Neuronal stem cell (in vitro differentiated cells): ENCODE measurements around the gene MALSU1.

Experiments
- DNase-seq: peaks from one replicate; pipeline ENCODE4 v3.0.0-alpha.2; 2013; ENCODE audit warnings: low spot score
- H2AFZ ChIP-seq: one replicate; pipeline ENCODE4 v1.6.1; 2013; ENCODE audit warnings: mild to moderate bottlenecking, low read length, inconsistent platforms
- H2AK5ac ChIP-seq: 2 replicates; pipeline ENCODE4 v1.6.1; 2013; ENCODE audit warnings: low read depth, mild to moderate bottlenecking, inconsistent platforms, low read length, moderate library complexity, mixed read lengths
- H2BK120ac ChIP-seq: 2 replicates; pipeline ENCODE4 v1.6.1; 2013; ENCODE audit warnings: low read depth, mild to moderate bottlenecking, inconsistent platforms, low read length, moderate library complexity, mixed read lengths
- H2BK12ac ChIP-seq: one replicate; pipeline ENCODE4 v1.6.1; 2013; ENCODE audit warnings: low read length, inconsistent platforms
- H2BK15ac ChIP-seq: 2 replicates; pipeline ENCODE4 v1.6.1; 2013; ENCODE audit warnings: mild to moderate bottlenecking, low read length, inconsistent platforms, mixed read lengths
- H2BK5ac ChIP-seq: one replicate; pipeline ENCODE4 v1.6.1; 2013; ENCODE audit warnings: inconsistent platforms, mild to moderate bottlenecking, low read length, moderate library complexity
- H3K14ac ChIP-seq: one replicate; pipeline ENCODE4 v1.6.1; 2013; ENCODE audit warnings: low read length, inconsistent platforms
- H3K18ac ChIP-seq: 2 replicates; pipeline ENCODE4 v1.6.1; 2013; ENCODE audit warnings: low read length, inconsistent platforms
- H3K23ac ChIP-seq: 2 replicates; pipeline ENCODE4 v1.6.1; 2013; ENCODE audit warnings: low read depth, mild to moderate bottlenecking, mixed read lengths, low read length, inconsistent platforms; ENCODE audit not compliant: poor library complexity
- H3K27ac ChIP-seq: replicated peaks from 3 replicates; pipeline ENCODE4 v1.5.1; 2013; ENCODE audit warnings: low read length, inconsistent platforms
- H3K27me3 ChIP-seq, 3 experiments: 2 replicates each; pipeline ENCODE4 v1.6.1; 2013; ENCODE audit warnings: low read length in 3 of 3, mild to moderate bottlenecking in 2 of 3, inconsistent platforms in 1 of 3, low read depth in 1 of 3, mixed read lengths in 1 of 3, moderate library complexity in 1 of 3; ENCODE audit not compliant: control insufficient read depth in 3 of 3, insufficient read depth in 3 of 3
- H3K36me3 ChIP-seq, 2 donors: replicated peaks in 1 of 2; 2 replicates each; pipeline ENCODE4 v1.6.1; 2013; ENCODE audit warnings: low read length in 2 of 2; ENCODE audit not compliant: control insufficient read depth in 2 of 2, insufficient read depth in 2 of 2
- H3K4ac ChIP-seq: 2 replicates; pipeline ENCODE4 v1.6.1; 2013; ENCODE audit warnings: inconsistent platforms, mild to moderate bottlenecking, low read length, moderate library complexity
- H3K4me1 ChIP-seq, 2 donors: 1 replicate in 1 of 2; 2 replicates in 1 of 2; pipeline ENCODE4 v1.6.1; 2013; ENCODE audit warnings: low read length in 2 of 2, low read depth in 1 of 2; ENCODE audit not compliant: control insufficient read depth in 2 of 2, insufficient read depth in 1 of 2
- H3K4me2 ChIP-seq: one replicate; pipeline ENCODE4 v1.6.1; 2013; ENCODE audit warnings: mild to moderate bottlenecking, low read length, inconsistent platforms; ENCODE audit not compliant: insufficient read depth, poor library complexity, severe bottlenecking
- H3K4me3 ChIP-seq, 2 donors: 2 replicates each; pipeline ENCODE4 v1.5.1; 2013; ENCODE audit warnings: low read length in 2 of 2, mild to moderate bottlenecking in 2 of 2, inconsistent platforms in 1 of 2, moderate library complexity in 1 of 2
- H3K79me1 ChIP-seq: one replicate; pipeline ENCODE4 v1.6.1; 2013; ENCODE audit warnings: low read depth, mild to moderate bottlenecking, inconsistent platforms, low read length, moderate library complexity
- H3K9ac ChIP-seq: one replicate; pipeline ENCODE4 v1.6.1; 2013; ENCODE audit warnings: mild to moderate bottlenecking, low read depth, low read length, inconsistent platforms; ENCODE audit not compliant: poor library complexity
- H3K9me3 ChIP-seq, 2 donors: replicated peaks in 1 of 2; 2 replicates each; pipeline versions ENCODE3 to v1.6.1; 2013; ENCODE audit warnings: low read length in 2 of 2, mild to moderate bottlenecking in 2 of 2, inconsistent platforms in 1 of 2, low read depth in 1 of 2, mixed read lengths in 1 of 2, moderate library complexity in 1 of 2; ENCODE audit not compliant: control insufficient read depth in 2 of 2, insufficient read depth in 1 of 2
- H4K8ac ChIP-seq: one replicate; pipeline ENCODE4 v1.6.1; 2013; ENCODE audit warnings: low read depth, mild to moderate bottlenecking, inconsistent platforms, low read length, moderate library complexity
- H4K91ac ChIP-seq: one replicate; pipeline ENCODE4 v1.6.1; 2013; ENCODE audit warnings: low read length, low read depth, mild to moderate bottlenecking, inconsistent platforms; ENCODE audit not compliant: poor library complexity
- WGBS, 2 donors: extraction: QIAGEN DNeasy Blood & Tissue Kit; methylation state at CpG; one replicate each; pipeline ENCODE4 v1.1.7; 2013; ENCODE audit warnings: missing lambda C conversion rate in 2 of 2, mixed read lengths in 1 of 2; ENCODE audit not compliant: insufficient read length in 2 of 2, insufficient replicate concordance in 1 of 2; ENCODE audit errors: extremely low coverage in 2 of 2; 5-methylcytosine and 5-hydroxymethylcytosine counted together

Gene MALSU1

GRCh38 chr7:23273141-23273599 is 26.0 kb upstream of the MALSU1 start:
- DNase-seq, result peak; percentile 76
- no peak overlapping the region for H2BK120ac ChIP-seq
- H2BK15ac ChIP-seq, result no peak overlapping the region
- H3K9ac ChIP-seq, result no peak overlapping the region
- H3K4me2 ChIP-seq, result no peak overlapping the region
- peaks cover 0 to 5% (median 0%) of the 10 kb centered on the region in 3 experiments for H3K27me3 ChIP-seq
- H4K91ac ChIP-seq, result no peak overlapping the region
- WGBS, 2 donors, result no CpG with 5 or more reads among the region's 11 CpGs
- peaks cover 0 to 1% of the 10 kb centered on the region in 2 donors for H3K9me3 ChIP-seq
- H3K36me3 ChIP-seq, result no peaks in the 10 kb centered on the region
- H2AK5ac ChIP-seq, result no peak overlapping the region
- H3K27ac ChIP-seq, result no peak overlapping the region
- H2BK12ac ChIP-seq, result no peak overlapping the region
- peak overlapping the region; percentile 43 for H2AFZ ChIP-seq
- no peak overlapping the region for H3K4ac ChIP-seq
- H3K4me1 ChIP-seq, result peaks cover 0 to 2% of the 10 kb centered on the region in 2 donors
- H2BK5ac ChIP-seq, result no peak overlapping the region
- H3K79me1 ChIP-seq, result no peaks in the 10 kb centered on the region
- no peak overlapping the region for H3K23ac ChIP-seq
- H3K14ac ChIP-seq, result no peak overlapping the region
- no peak overlapping the region for H3K18ac ChIP-seq
- H4K8ac ChIP-seq, result no peak overlapping the region
- no peak overlapping the region for H3K4me3 ChIP-seq

GRCh38 chr7:23275912-23276311 is 23.2 kb upstream of the MALSU1 start:
- Histone ChIP-seq H3K27ac (no peak overlapping the region), H4K8ac (no peak overlapping the region), H3K4ac (no peak overlapping the region), H3K23ac (no peak overlapping the region), H4K91ac (no peak overlapping the region), H3K9me3 (peaks cover 0 to 1% of the 10 kb centered on the region in 2 donors), H3K27me3 (peaks cover 0 to 5% (median 0%) of the 10 kb centered on the region in 3 experiments), H2AK5ac (no peak overlapping the region), H2BK15ac (no peak overlapping the region), H3K4me3 (no peak overlapping the region), H3K18ac (no peak overlapping the region), H3K4me2 (no peak overlapping the region), H3K9ac (no peak overlapping the region), H2BK120ac (no peak overlapping the region), H3K4me1 (no peaks in the 10 kb centered on the region), H3K36me3 (no peaks in the 10 kb centered on the region), H2BK5ac (no peak overlapping the region), H2AFZ (no peak overlapping the region), H3K79me1 (no peaks in the 10 kb centered on the region), H3K14ac (no peak overlapping the region), H2BK12ac (no peak overlapping the region)
- DNase-seq, result no peak
- WGBS, 2 donors, result no CpG with 5 or more reads among the region's 5 CpGs

GRCh38 chr7:23276376-23276775 is 22.8 kb upstream of the MALSU1 start:
- Histone ChIP-seq H3K9ac (no peak overlapping the region), H2BK5ac (no peak overlapping the region), H4K8ac (no peak overlapping the region), H2BK12ac (no peak overlapping the region), H3K18ac (no peak overlapping the region), H3K4me2 (no peak overlapping the region), H3K27ac (no peak overlapping the region), H2AFZ (no peak overlapping the region), H3K14ac (no peak overlapping the region), H3K27me3 (peaks cover 0 to 5% (median 0%) of the 10 kb centered on the region in 3 experiments), H3K4ac (no peak overlapping the region), H3K79me1 (no peaks in the 10 kb centered on the region), H2AK5ac (no peak overlapping the region), H3K4me3 (no peak overlapping the region), H2BK120ac (no peak overlapping the region), H3K4me1 (no peaks in the 10 kb centered on the region), H3K36me3 (no peaks in the 10 kb centered on the region), H3K23ac (no peak overlapping the region), H3K9me3 (peaks cover 0 to 1% of the 10 kb centered on the region in 2 donors), H4K91ac (no peak overlapping the region), H2BK15ac (no peak overlapping the region)
- WGBS, 2 donors, result no CpG with 5 or more reads among the region's 5 CpGs
- DNase-seq, result no peak

GRCh38 chr7:23276947-23277346 is 22.2 kb upstream of the MALSU1 start:
- Histone ChIP-seq H2BK5ac (no peak overlapping the region), H3K4me2 (no peak overlapping the region), H4K91ac (no peak overlapping the region), H2BK15ac (no peak overlapping the region), H3K4me3 (no peak overlapping the region), H2AFZ (peak overlapping the region; percentile 25), H3K9me3 (peaks cover 0 to 1% of the 10 kb centered on the region in 2 donors), H3K79me1 (no peaks in the 10 kb centered on the region), H3K14ac (no peak overlapping the region), H3K9ac (no peak overlapping the region), H2BK120ac (no peak overlapping the region), H2AK5ac (no peak overlapping the region), H3K27me3 (peaks cover 0 to 5% (median 0%) of the 10 kb centered on the region in 3 experiments), H3K36me3 (no peaks in the 10 kb centered on the region), H4K8ac (no peak overlapping the region), H3K27ac (no peak overlapping the region), H2BK12ac (no peak overlapping the region), H3K4me1 (no peaks in the 10 kb centered on the region), H3K4ac (no peak overlapping the region), H3K23ac (no peak overlapping the region), H3K18ac (no peak overlapping the region)
- DNase-seq, result no peak
- no CpG with 5 or more reads among the region's 3 CpGs for WGBS, 2 donors
